Epidermal melanocyte (primary cell): Measurements from ENCODE around the gene SLC1A1.

ENCODE experiments used
- DNase-seq: peaks from one replicate; pipeline ENCODE4 v3.0.0; 2011; ENCODE audit warnings: low spot score; ENCODE audit not compliant: insufficient read length

Gene SLC1A1

DNA sequence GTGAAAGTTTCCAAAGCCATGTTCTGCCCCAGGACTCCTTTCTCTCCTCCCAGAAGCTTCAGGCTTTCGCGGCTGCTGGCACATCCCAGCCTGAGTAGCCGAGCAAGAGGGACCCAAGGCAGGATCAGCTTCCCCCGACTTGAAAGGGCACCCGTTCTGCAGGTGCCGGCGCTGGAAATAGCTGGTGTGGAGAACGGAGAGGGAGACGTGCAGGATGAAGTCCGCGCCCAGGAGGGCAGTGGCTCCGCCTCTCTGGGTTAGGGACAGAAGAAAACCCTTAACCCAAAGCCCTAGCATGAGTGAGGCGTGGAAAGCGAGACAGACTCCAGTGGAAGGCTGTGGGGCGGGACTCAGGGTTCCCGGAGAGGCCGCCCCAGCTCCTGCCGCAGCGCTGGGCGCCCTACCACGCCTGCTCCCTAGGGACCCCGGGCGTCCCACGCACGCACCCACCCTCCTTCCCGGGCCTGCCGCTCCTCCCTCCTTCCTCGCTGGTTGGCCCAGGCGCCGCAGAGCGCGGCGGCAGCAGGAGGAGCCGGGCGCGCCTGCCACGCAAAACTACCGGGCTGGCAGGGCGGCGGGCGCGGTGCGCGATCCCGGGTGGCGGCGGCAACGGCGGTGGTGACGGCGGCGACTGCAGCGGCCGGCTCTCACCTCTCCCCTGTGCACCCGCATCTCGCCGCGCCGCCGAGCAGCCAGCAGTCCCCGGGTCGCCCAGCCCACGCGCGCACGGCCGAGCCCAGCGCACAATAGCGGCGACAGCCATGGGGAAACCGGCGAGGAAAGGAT is at the start of gene SLC1A1:
Gene SLC1A1 (plus strand): TSS at position 550 of the 786 bp plus-strand sequence. CDS start 212 bp downstream, at position 762.
- no peak for DNase-seq

GRCh38 chr9:4442806-4443205 is 47.5 kb upstream of the SLC1A1 start:
- no peak for DNase-seq

DNA sequence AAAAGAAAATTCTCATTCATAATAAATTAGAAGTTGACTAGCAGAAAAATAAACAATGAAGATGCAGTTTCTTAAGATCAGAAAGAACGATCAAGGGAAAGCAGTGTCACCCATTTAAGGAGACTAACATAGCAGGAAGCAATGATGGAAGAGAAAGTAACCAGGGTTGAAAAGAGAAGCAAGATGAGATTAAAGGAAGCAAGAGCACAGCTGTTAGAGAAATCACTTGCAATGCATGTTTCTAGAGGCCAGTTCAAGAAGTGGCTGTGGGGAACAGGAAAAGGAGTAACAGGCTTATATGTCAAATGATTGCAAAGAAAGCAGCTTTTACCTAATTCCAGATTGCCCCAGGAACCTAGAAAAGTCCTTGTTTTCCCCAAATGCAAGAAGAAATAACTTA is 46.8 kb upstream of the SLC1A1 start:
- no peak for DNase-seq

DNA sequence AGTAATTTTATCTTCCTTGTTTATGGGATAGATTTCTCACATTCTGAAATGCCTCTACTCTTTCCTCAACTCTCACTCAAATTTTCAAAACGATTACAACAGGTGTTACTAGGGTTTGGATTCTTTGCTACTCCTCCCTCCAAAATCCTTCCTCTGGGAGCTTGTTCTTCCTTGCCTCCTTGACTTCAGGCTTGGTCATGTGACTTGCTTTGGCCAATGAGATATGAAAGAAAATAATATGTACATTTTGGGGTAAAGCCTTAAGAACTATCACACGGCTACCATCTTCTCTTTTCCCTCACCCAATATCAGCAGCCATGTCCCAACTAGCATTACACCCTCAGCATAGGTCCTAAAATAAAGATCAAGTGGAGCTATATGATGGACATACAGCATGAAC is 28.8 kb upstream of the SLC1A1 start:
- DNase-seq: no peak

- DNase-seq: no peak
Measured at GRCh38 chr9:4463824-4464223, 26.4 kb upstream of the SLC1A1 start.

DNA sequence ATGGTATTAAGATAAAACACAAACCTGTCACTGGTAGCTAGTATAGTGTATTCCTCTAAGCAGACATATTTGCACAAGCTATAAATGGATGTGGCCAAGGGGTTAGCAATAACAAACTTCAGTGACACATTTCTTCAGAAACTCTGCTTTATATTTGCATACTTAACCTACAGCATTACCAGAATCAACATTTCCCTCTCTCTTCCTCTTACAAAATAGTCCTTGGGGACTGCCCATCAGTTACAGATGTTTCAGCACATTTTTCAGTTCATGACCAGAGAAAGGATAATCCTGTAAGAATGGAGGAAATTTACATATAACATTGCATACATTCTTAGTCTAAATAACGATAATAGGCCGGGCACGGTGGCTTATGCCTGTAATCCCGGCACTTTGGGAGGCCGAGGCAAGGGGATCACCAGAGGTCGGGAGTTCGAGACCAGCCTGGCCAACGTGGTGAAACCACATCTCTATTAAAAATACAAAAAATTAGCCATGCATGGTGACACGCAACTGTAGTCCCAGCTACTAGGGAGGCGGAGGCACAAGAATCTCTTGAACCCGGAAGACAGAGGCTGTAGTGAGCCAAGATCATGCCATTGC is 25.3 kb upstream of the SLC1A1 start:
- DNase-seq: no peak

DNA sequence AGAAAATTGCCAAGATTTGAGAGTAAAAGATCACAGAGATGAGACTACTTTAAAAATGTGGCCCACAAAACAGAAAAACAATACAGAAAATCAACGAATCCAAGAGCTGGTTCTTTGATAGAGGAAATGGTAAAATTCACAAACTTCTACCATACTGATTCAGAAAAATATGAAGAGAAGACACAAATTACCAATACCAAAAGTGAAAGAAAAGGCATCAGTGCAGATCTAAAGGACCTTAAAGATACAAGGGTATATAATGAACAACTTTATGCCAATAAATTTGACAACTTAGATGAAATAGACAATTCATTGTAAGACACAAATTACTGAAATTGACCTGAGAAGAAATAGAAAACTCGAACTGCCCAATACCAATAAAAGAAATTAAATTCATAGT is 24.4 kb upstream of the SLC1A1 start:
- no peak for DNase-seq

DNA sequence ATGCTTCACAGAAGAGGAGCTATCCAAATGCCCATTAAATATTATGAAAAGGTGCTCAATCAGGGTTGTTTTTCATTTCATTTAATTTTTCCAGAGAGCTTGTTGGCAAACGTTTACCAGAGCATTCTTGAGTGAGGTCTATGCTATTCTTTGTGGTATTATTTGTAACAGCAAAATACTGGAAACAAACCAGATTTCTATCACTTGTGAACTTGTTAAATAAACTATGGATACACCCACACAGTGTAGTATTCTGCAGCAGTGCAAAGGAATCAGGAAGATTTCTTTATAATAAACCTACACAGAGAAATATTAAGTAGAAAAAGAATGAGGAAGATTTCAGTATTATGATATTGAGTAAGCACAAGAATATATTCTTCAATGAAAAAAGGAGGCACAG is 15.0 kb upstream of the SLC1A1 start:
- DNase-seq: no peak

DNA sequence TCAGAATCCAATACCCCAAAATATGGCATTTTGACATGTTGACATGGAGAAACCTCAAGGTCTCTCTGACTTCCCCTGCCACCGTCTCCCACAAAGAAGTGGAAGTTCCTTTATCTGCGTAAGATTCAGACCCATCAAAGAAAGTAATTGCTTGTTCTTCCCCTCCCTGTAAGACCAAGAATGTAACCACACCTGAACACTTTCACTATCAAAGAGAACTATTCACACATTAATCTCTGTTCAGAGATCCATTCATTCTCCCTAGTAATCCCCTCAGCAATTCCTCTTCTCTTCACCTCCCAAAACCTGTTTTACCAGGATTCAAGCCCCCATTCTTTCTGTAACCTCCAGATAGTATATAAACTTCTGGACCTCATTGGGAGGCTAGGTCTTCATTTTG is 4.1 kb upstream of the SLC1A1 start:
- DNase-seq: no peak

DNA sequence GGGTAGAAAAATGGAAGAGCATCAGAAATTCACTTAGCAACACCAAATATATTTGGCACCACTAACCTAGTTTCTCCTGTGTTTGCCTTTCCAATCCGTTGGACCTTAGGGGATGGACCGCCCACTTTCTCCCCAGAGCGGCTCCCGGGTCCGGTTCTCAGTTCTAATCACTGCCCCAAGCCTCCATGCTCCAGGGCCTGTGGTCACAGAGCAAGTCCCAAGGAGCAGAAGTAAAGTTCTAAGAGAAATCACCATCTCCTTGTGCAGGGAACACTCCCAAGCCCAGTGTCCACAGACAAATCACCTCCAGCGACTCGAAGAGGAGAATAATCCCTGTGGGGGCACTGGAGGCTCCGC is 728 bp upstream of the SLC1A1 start:
- DNase-seq: no peak

- DNase-seq: no peak
Measured at GRCh38 chr9:4490705-4491625, 697 bp downstream of the SLC1A1 start.

GRCh38 chr9:4491626-4491975 is 1.3 kb downstream of the SLC1A1 start:
- no peak for DNase-seq

DNA sequence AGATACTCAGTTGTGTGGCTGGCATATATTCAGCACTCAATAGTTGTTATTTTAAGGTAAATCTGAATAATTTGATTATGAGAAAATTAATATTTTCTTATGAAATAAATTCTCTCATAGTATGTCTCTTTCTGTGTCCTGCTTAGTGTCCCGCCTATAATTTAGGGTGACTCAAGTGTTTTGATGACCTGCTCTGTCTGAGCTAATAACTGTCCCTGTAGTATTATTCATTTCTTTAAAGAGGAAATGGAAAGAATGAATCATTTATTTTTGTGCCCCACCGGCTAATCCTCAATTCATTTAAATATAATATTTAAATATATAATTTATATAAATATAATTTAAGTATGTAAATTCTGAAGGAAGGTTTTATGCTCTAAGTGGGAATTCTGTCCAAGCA is 4.1 kb downstream of the SLC1A1 start:
- no peak for DNase-seq

DNA sequence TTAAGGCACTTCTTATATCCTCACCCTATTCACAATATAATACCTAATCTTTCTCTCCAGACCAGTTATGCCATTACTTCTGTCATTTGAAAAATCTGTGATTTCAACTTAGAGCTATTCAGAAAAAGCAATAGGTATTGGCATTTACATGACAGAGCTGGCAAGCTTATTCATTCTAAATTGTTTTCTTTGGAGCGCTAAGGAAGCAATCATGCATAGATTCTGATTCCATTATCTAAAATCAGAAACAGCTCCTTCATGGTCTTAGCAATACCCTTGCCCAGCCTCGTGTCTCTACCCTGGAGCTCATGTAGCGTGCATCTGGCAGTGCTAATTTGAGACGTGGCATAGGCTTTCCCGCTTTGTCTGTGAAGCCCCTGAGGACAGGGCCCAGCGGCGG is 4.5 kb downstream of the SLC1A1 start:
- DNase-seq: no peak

DNA sequence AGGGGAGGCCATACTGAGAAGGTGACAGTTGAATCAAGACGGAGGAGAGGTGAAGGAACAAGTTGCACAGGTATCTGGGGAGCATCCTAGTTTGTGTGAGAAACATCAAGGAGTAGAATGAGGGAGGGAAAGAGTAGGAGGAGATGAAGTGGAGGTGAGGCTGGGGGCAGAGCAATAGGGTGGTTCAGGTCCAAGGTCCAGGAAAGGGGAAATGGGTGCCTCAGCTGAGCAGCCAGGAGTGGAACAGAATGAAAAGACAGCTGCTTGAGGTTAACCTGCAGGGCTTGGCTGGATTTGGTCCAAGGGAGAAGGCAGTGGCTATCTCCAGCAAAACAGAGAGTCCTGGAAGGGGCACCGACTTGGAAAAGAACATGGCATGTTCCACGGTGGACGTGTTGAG is 5.3 kb downstream of the SLC1A1 start:
- DNase-seq: no peak

- no peak for DNase-seq
Measured at GRCh38 chr9:4496497-4496896, 6.2 kb downstream of the SLC1A1 start.

DNA sequence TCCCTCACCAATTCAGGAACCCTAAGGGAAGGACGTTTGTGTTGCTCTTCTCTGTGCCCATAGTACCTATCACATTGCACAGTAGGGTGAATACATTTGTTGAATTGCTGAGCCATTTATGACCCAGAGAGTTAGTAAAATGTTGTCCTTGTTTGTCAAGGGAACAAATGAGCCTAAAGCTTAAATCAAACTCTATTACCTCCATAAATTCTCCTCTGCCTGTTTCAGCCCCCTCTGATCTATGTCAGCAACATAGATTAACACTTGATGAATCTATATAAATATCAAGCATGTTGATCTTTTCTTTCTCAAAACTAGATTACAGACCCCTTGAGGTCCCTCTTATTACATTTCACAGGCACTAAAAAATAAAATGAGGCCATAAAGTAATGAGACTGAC is 7.1 kb downstream of the SLC1A1 start:
- DNase-seq: no peak

GRCh38 chr9:4497855-4498254 is 7.6 kb downstream of the SLC1A1 start:
- no peak for DNase-seq

- no peak for DNase-seq
Measured at GRCh38 chr9:4499917-4500316, 9.6 kb downstream of the SLC1A1 start.

- DNase-seq: no peak
Measured at GRCh38 chr9:4501147-4501507, 10.9 kb downstream of the SLC1A1 start.

- no peak for DNase-seq
Measured at GRCh38 chr9:4502444-4502843, 12.2 kb downstream of the SLC1A1 start.

DNA sequence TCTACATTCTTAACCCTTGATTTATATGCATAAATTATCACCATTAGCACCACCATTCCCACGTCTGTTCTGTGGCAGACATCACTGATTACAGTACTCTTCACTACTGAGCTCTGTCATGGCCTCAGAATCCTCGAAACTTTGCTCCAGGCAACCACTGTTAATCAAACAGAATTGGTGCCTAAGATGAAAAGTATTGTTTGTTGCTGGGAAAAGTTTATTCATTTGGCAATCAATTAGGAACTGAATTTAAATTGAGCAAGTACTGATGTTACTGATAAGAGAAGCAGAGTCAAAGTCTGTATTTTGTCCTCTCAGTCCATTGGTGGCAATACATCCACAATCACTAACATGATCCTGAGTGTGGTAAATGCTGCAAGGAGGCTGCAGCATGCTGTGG is 12.8 kb downstream of the SLC1A1 start:
- no peak for DNase-seq
